SK-N-SH treated with all-trans-retinoic acid at 6 μM for 48 hours (cell line): ENCODE measurements around the gene AMBP.

Source experiments
- ATAC-seq: fragments of 200-7000 bp; cut with Tn5 transposase; 3 replicates; pipeline ENCODE4 v1.9.1; 2020; ENCODE audit warnings: mild to moderate bottlenecking, moderate library complexity
- ARNTL ChIP-seq: fragments of 450-650 bp; formaldehyde crosslinking; IDR thresholded peaks from 2 replicates; pipeline ENCODE4 v1.5.0; 2020; ENCODE audit warnings: low read depth, mild to moderate bottlenecking, moderate library complexity, borderline replicate concordance
- BACH2 ChIP-seq: fragments of 250-450 bp; sonication (Bioruptor Pico); IDR thresholded peaks from 2 replicates; pipeline ENCODE4 v1.9.0; 2021; ENCODE audit warnings: mild to moderate bottlenecking, borderline replicate concordance
- CREB5 ChIP-seq: fragments of 250-450 bp; sonication (Bioruptor Pico); IDR thresholded peaks from 2 replicates; pipeline ENCODE4 v1.5.1; 2020; ENCODE audit warnings: low read depth, mild to moderate bottlenecking, moderate library complexity
- CSDC2 ChIP-seq: fragments of 250-450 bp; sonication (Bioruptor Pico); IDR thresholded peaks from 2 replicates; pipeline ENCODE4 v1.5.0; 2020; ENCODE audit warnings: mild to moderate bottlenecking, moderate library complexity
- ESRRG ChIP-seq: fragments of 250-450 bp; sonication (Bioruptor Pico); IDR thresholded peaks from 2 replicates; pipeline ENCODE4 v1.6.1; 2021; ENCODE audit warnings: mild to moderate bottlenecking
- GLIS3 ChIP-seq: fragments of 250-450 bp; sonication (Bioruptor Pico); IDR thresholded peaks from 2 replicates; pipeline ENCODE4 v1.5.0; 2020; ENCODE audit warnings: mild to moderate bottlenecking, moderate library complexity
- ISL1 ChIP-seq: fragments of 250-450 bp; sonication (Bioruptor Pico); IDR thresholded peaks from 2 replicates; pipeline ENCODE4 v2.1.2; 2022; ENCODE audit warnings: mild to moderate bottlenecking, moderate library complexity
- OSR1 ChIP-seq: fragments of 250-450 bp; sonication (Bioruptor Pico); IDR thresholded peaks from 2 replicates; pipeline ENCODE4 v1.8.0; 2022; ENCODE audit warnings: moderate library complexity, mild to moderate bottlenecking, inconsistent platforms
- POU6F1 ChIP-seq: fragments of 250-450 bp; sonication (Bioruptor Pico); IDR thresholded peaks from 2 replicates; pipeline ENCODE4 v1.8.0; 2021; ENCODE audit warnings: low read depth, mild to moderate bottlenecking, moderate library complexity, borderline replicate concordance
- PPARA ChIP-seq: fragments of 250-450 bp; sonication (Bioruptor Pico); IDR thresholded peaks from 2 replicates; pipeline ENCODE4 v1.5.0; 2020; ENCODE audit warnings: mild to moderate bottlenecking, borderline replicate concordance
- RARB ChIP-seq: fragments of 250-450 bp; sonication (Bioruptor Pico); IDR thresholded peaks from 2 replicates; pipeline ENCODE4 v1.8.0; 2021; ENCODE audit warnings: mild to moderate bottlenecking, moderate library complexity
- TCF4 ChIP-seq: fragments of 250-450 bp; sonication (Bioruptor Pico); IDR thresholded peaks from 2 replicates; pipeline ENCODE4 v1.8.0; 2021; ENCODE audit warnings: mild to moderate bottlenecking, moderate library complexity, borderline replicate concordance
- ZC3H10 ChIP-seq: fragments of 250-450 bp; sonication (Bioruptor Pico); IDR thresholded peaks from 2 replicates; pipeline ENCODE4 v1.5.1; 2021; ENCODE audit warnings: mild to moderate bottlenecking, moderate library complexity
- ZFP3 ChIP-seq: fragments of 250-450 bp; sonication (Bioruptor Pico); IDR thresholded peaks from 2 replicates; pipeline ENCODE4 v1.5.0; 2020; ENCODE audit warnings: mild to moderate bottlenecking, moderate library complexity
- ZFP30 ChIP-seq: fragments of 450-650 bp; formaldehyde crosslinking; IDR thresholded peaks from 2 replicates; pipeline ENCODE4 v1.5.0; 2022; ENCODE audit warnings: mild to moderate bottlenecking, moderate library complexity
- ZNF565 ChIP-seq: fragments of 450-650 bp; formaldehyde crosslinking; conservative IDR thresholded peaks from 2 replicates; pipeline ENCODE4 v1.5.0; 2020; ENCODE audit warnings: low read depth, mild to moderate bottlenecking, moderate library complexity
- ZNF70 ChIP-seq: fragments of 450-650 bp; formaldehyde crosslinking; IDR thresholded peaks from 2 replicates; pipeline ENCODE4 v1.5.0; 2020; ENCODE audit warnings: mild to moderate bottlenecking, moderate library complexity
- ZNF8 ChIP-seq: fragments of 450-650 bp; formaldehyde crosslinking; IDR thresholded peaks from 2 replicates; pipeline ENCODE4 v1.5.0; 2020; ENCODE audit warnings: mild to moderate bottlenecking, moderate library complexity
- TF ChIP-seq, protein P1 (sequence below): fragments of 250-450 bp; sonication (Bioruptor Pico); IDR thresholded peaks from 2 replicates; pipeline ENCODE4 v1.5.0; 2020; ENCODE audit warnings: mild to moderate bottlenecking, moderate library complexity
- TF ChIP-seq, protein P2 (sequence below): fragments of 250-450 bp; sonication (Bioruptor Pico); IDR thresholded peaks from 2 replicates; pipeline ENCODE4 v1.8.0; 2020; ENCODE audit warnings: mild to moderate bottlenecking, moderate library complexity, borderline replicate concordance

Gene AMBP

GRCh38 chr9:114065304-114065703 lies 12.8 kb downstream of the AMBP start:
- TF ChIP-seq ZNF70 (CRISPR knock-in tag): no peak
- TF ChIP-seq ZNF565 (CRISPR knock-in tag): no peak
- TF ChIP-seq TCF4 (CRISPR knock-in tag): no peak
- no peak for TF ChIP-seq POU6F1
- no peak for ATAC-seq

GRCh38 chr9:114061830-114062474 lies 16.1 kb downstream of the AMBP start:
- TF ChIP-seq ARNTL (CRISPR knock-in tag) (no peak), ESRRG (CRISPR knock-in tag) (no peak), ZNF8 (CRISPR knock-in tag) (no peak), TCF4 (CRISPR knock-in tag) (no peak), ZNF565 (CRISPR knock-in tag) (no peak), CREB5 (CRISPR knock-in tag) (no peak), CSDC2 (CRISPR knock-in tag) (no peak), RARB (CRISPR knock-in tag) (no peak)
- TF ChIP-seq, protein P1, sequence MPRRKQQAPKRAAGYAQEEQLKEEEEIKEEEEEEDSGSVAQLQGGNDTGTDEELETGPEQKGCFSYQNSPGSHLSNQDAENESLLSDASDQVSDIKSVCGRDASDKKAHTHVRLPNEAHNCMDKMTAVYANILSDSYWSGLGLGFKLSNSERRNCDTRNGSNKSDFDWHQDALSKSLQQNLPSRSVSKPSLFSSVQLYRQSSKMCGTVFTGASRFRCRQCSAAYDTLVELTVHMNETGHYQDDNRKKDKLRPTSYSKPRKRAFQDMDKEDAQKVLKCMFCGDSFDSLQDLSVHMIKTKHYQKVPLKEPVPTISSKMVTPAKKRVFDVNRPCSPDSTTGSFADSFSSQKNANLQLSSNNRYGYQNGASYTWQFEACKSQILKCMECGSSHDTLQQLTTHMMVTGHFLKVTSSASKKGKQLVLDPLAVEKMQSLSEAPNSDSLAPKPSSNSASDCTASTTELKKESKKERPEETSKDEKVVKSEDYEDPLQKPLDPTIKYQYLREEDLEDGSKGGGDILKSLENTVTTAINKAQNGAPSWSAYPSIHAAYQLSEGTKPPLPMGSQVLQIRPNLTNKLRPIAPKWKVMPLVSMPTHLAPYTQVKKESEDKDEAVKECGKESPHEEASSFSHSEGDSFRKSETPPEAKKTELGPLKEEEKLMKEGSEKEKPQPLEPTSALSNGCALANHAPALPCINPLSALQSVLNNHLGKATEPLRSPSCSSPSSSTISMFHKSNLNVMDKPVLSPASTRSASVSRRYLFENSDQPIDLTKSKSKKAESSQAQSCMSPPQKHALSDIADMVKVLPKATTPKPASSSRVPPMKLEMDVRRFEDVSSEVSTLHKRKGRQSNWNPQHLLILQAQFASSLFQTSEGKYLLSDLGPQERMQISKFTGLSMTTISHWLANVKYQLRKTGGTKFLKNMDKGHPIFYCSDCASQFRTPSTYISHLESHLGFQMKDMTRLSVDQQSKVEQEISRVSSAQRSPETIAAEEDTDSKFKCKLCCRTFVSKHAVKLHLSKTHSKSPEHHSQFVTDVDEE (CRISPR knock-in tag): no peak
- no peak for ATAC-seq

DNA sequence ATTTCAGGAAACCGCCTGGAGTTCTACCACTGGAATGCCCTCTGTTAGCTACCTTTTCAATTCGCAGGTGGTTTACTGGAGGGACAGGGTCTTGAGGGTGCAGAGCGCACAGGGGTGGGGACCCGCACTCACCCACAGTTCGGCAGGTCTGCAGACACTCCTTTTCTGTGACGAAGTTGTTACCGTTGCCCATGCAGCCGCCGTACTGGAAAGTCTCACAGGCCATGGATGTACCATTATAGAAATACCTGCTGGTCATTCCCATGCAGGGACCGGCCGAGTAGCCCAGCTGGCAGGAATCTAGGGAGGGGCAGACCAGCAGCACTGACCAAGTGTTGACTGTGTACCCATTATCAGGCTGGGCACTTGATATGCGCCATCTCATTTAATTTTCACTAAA lies 16.8 kb downstream of the AMBP start:
- TF ChIP-seq CSDC2 (CRISPR knock-in tag) (no peak), ESRRG (CRISPR knock-in tag) (no peak), ZNF565 (CRISPR knock-in tag) (no peak), ARNTL (CRISPR knock-in tag) (no peak), PPARA (CRISPR knock-in tag) (no peak), TCF4 (CRISPR knock-in tag) (no peak), ZC3H10 (CRISPR knock-in tag) (no peak), ZFP3 (CRISPR knock-in tag) (no peak), ZFP30 (CRISPR knock-in tag) (no peak), OSR1 (CRISPR knock-in tag) (no peak), BACH2 (CRISPR knock-in tag) (no peak), GLIS3 (CRISPR knock-in tag) (no peak), ZNF70 (CRISPR knock-in tag) (no peak), ISL1 (CRISPR knock-in tag) (no peak), RARB (CRISPR knock-in tag) (no peak)
- TF ChIP-seq, protein P2, sequence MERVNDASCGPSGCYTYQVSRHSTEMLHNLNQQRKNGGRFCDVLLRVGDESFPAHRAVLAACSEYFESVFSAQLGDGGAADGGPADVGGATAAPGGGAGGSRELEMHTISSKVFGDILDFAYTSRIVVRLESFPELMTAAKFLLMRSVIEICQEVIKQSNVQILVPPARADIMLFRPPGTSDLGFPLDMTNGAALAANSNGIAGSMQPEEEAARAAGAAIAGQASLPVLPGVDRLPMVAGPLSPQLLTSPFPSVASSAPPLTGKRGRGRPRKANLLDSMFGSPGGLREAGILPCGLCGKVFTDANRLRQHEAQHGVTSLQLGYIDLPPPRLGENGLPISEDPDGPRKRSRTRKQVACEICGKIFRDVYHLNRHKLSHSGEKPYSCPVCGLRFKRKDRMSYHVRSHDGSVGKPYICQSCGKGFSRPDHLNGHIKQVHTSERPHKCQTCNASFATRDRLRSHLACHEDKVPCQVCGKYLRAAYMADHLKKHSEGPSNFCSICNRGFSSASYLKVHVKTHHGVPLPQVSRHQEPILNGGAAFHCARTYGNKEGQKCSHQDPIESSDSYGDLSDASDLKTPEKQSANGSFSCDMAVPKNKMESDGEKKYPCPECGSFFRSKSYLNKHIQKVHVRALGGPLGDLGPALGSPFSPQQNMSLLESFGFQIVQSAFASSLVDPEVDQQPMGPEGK: no peak
- TF ChIP-seq, protein P1 (CRISPR knock-in tag): no peak
- ATAC-seq: no peak
